GDM1 (cell line): ENCODE data around the gene MRPS15.

Experiments used
- DNase-seq: peaks from one replicate; lab custom pipeline; 2025; lab: John Stamatoyannopoulos, UW

The MRPS15 gene

GRCh38 chr1:36457691-36458090 is 6.5 kb downstream of the MRPS15 start:
- peak; percentile 80 for DNase-seq

GRCh38 chr1:36456391-36456928 is 7.7 kb downstream of the MRPS15 start:
- DNase-seq = no peak

GRCh38 chr1:36455386-36455785 is 8.8 kb downstream of the MRPS15 start:
- no peak for DNase-seq

- DNase-seq = no peak
Measured at GRCh38 chr1:36453600-36454388, 10.4 kb downstream of the MRPS15 start.

- no peak for DNase-seq
Measured at GRCh38 chr1:36453051-36453450, 11.1 kb downstream of the MRPS15 start.

GRCh38 chr1:36450919-36451305 is 13.3 kb downstream of the MRPS15 start:
- DNase-seq = no peak

- DNase-seq = peak; percentile 62
Measured at GRCh38 chr1:36450270-36450918, 13.8 kb downstream of the MRPS15 start, which contains the start of gene OSCP1. OSCP1 (minus strand) TSS chr1:36450451; CDS start chr1:36450369, 82 bp downstream.

GRCh38 chr1:36448530-36449056 is 15.6 kb downstream of the MRPS15 start:
- DNase-seq = no peak

- DNase-seq = no peak
Measured at GRCh38 chr1:36447450-36447849, 16.7 kb downstream of the MRPS15 start.

- no peak for DNase-seq
Measured at GRCh38 chr1:36446746-36447145, 17.4 kb downstream of the MRPS15 start.

- DNase-seq = peak; percentile 60
Measured at GRCh38 chr1:36446271-36446670, 17.9 kb downstream of the MRPS15 start.

GRCh38 chr1:36443297-36443696 is 20.9 kb downstream of the MRPS15 start:
- no peak for DNase-seq

GRCh38 chr1:36442337-36442736 is 21.8 kb downstream of the MRPS15 start:
- DNase-seq = no peak

GRCh38 chr1:36440646-36441045 is 23.5 kb downstream of the MRPS15 start:
- DNase-seq = no peak

- no peak for DNase-seq
Measured at GRCh38 chr1:36440044-36440443, 24.1 kb downstream of the MRPS15 start.

GRCh38 chr1:36438715-36439114 is 25.5 kb downstream of the MRPS15 start:
- no peak for DNase-seq

- DNase-seq = no peak
Measured at GRCh38 chr1:36436821-36437220, 27.4 kb downstream of the MRPS15 start.

GRCh38 chr1:36433102-36433501 is 31.1 kb downstream of the MRPS15 start:
- no peak for DNase-seq

GRCh38 chr1:36432616-36433015 is 31.6 kb downstream of the MRPS15 start:
- DNase-seq = no peak

- DNase-seq = no peak
Measured at GRCh38 chr1:36425791-36426190, 38.4 kb downstream of the MRPS15 start.

- DNase-seq = no peak
Measured at GRCh38 chr1:36421649-36422048, 42.5 kb downstream of the MRPS15 start.

- DNase-seq = peak; percentile 74
Measured at GRCh38 chr1:36420836-36421317, 43.3 kb downstream of the MRPS15 start.

- DNase-seq = no peak
Measured at GRCh38 chr1:36420409-36420808, 43.8 kb downstream of the MRPS15 start.
